ENCODE results near the gene NCAPD3.
A peak's percentile ranks its signal among the peaks of the same experiment; 100 is the strongest.

Gene NCAPD3

GRCh38 chr11:134223121-134223520 lies 646 bp downstream of the NCAPD3 start:
- Histone ChIP-seq H3K79me2 (peaks cover 30% of the 10 kb centered on the region), H3K36me3 (ENCODE audit: control insufficient read depth, insufficient read depth, low read length) (no peaks in the 10 kb centered on the region), H3K4me2 (ENCODE audit: low read length) (peak overlapping the region; percentile 98), H3K27ac (no peak overlapping the region), H3K4me3 (ENCODE audit: low read depth, low read length) (peak overlapping the region; percentile 83), H2AFZ (no peak overlapping the region), H3K9ac (no peak overlapping the region), H3K9me3 (ENCODE audit: control insufficient read depth, low read length) (no peaks in the 10 kb centered on the region), H3K4me1 (peaks cover 3% of the 10 kb centered on the region), H3K27me3 (ENCODE audit: control insufficient read depth, insufficient read depth, low read length) (no peaks in the 10 kb centered on the region)
- TF ChIP-seq, protein P1, sequence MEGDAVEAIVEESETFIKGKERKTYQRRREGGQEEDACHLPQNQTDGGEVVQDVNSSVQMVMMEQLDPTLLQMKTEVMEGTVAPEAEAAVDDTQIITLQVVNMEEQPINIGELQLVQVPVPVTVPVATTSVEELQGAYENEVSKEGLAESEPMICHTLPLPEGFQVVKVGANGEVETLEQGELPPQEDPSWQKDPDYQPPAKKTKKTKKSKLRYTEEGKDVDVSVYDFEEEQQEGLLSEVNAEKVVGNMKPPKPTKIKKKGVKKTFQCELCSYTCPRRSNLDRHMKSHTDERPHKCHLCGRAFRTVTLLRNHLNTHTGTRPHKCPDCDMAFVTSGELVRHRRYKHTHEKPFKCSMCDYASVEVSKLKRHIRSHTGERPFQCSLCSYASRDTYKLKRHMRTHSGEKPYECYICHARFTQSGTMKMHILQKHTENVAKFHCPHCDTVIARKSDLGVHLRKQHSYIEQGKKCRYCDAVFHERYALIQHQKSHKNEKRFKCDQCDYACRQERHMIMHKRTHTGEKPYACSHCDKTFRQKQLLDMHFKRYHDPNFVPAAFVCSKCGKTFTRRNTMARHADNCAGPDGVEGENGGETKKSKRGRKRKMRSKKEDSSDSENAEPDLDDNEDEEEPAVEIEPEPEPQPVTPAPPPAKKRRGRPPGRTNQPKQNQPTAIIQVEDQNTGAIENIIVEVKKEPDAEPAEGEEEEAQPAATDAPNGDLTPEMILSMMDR (IDR thresholded peaks at IDR 0.05): no peak

GRCh38 chr11:134216816-134217215 lies 7.0 kb downstream of the NCAPD3 start:
- no peak overlapping the region for H3K4me3 ChIP-seq (ENCODE audit: low read depth, low read length)
- no peaks in the 10 kb centered on the region for H3K9me3 ChIP-seq (ENCODE audit: control insufficient read depth, low read length)
- H3K9ac ChIP-seq: no peak overlapping the region
- no peak overlapping the region for H3K27ac ChIP-seq
- no peaks in the 10 kb centered on the region for H3K36me3 ChIP-seq (ENCODE audit: control insufficient read depth, insufficient read depth, low read length)
- H3K4me1 ChIP-seq: no peaks in the 10 kb centered on the region
- H3K4me2 ChIP-seq (ENCODE audit: low read length): no peak overlapping the region
- no peak overlapping the region for H2AFZ ChIP-seq
- TF ChIP-seq, protein P1 (IDR thresholded peaks at IDR 0.05): no peak
- no peaks in the 10 kb centered on the region for H3K79me2 ChIP-seq
- H3K27me3 ChIP-seq (ENCODE audit: control insufficient read depth, insufficient read depth, low read length): no peaks in the 10 kb centered on the region

DNA sequence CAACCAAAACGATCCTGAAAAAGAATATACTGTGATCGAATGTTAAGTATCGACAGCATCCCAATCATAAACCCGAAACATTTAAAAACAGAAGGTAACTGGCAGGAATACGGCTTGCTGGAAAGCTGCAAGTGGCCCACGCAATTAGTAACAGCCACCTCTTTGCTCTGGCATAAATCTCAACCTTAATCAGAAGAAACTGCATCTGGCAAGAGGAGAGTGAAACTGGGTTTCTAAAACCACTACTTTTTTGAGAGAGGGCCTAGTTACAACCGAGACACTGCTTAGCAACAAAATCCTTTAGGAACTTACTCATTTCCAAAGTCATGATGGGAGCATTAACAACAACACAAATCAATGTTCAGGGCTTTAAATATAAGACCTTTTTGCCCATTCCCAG lies 7.9 kb downstream of the NCAPD3 start:
- TF ChIP-seq, protein P1 (IDR thresholded peaks at IDR 0.05): no peak
- no peak overlapping the region for H3K9ac ChIP-seq
- no peak overlapping the region for H3K27ac ChIP-seq

GRCh38 chr11:134207538-134208239 lies 16.1 kb downstream of the NCAPD3 start:
- H3K4me1 ChIP-seq: no peaks in the 10 kb centered on the region
- no peak overlapping the region for H3K27ac ChIP-seq
- H3K27me3 ChIP-seq (ENCODE audit: control insufficient read depth, insufficient read depth, low read length): no peaks in the 10 kb centered on the region
- H3K36me3 ChIP-seq (ENCODE audit: control insufficient read depth, insufficient read depth, low read length): no peaks in the 10 kb centered on the region
- TF ChIP-seq, protein P1 (IDR thresholded peaks at IDR 0.05): peak; percentile 52
- no peaks in the 10 kb centered on the region for H3K79me2 ChIP-seq
- no peak overlapping the region for H3K4me2 ChIP-seq (ENCODE audit: low read length)
- no peak overlapping the region for H3K9ac ChIP-seq
- no peak overlapping the region for H3K4me3 ChIP-seq (ENCODE audit: low read depth, low read length)
- H3K9me3 ChIP-seq (ENCODE audit: control insufficient read depth, low read length): no peaks in the 10 kb centered on the region
- H2AFZ ChIP-seq: no peak overlapping the region

More for the DNA sequence above, 7.9 kb downstream of the NCAPD3 start:
- Histone ChIP-seq H2AFZ (no peak overlapping the region), H3K4me1 (no peaks in the 10 kb centered on the region), H3K4me2 (ENCODE audit: low read length) (no peak overlapping the region), H3K36me3 (ENCODE audit: control insufficient read depth, insufficient read depth, low read length) (no peaks in the 10 kb centered on the region), H3K27me3 (ENCODE audit: control insufficient read depth, insufficient read depth, low read length) (no peaks in the 10 kb centered on the region), H3K4me3 (ENCODE audit: low read depth, low read length) (no peak overlapping the region), H3K9me3 (ENCODE audit: control insufficient read depth, low read length) (no peaks in the 10 kb centered on the region), H3K79me2 (no peaks in the 10 kb centered on the region)

DNA sequence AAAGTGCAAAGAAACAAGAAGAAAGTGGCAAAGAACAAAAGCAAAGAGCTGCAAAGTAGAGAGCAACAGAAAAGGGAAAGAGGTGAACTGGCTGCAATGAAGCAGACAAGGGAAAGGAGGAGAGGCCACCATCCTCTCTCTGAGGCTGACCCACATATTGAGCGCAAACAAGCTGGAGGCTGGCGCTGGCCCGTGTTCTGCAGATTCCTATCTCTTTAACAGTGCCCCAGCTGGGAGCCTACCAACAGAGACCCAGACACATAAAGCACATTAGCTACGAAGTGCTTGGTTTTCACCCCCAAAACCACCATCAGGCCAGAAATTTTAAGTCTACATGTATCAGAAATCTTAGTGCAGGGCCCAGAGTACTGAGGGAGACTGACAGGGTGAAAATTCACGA lies 17.6 kb downstream of the NCAPD3 start:
- Histone ChIP-seq H3K27me3 (ENCODE audit: control insufficient read depth, insufficient read depth, low read length) (no peaks in the 10 kb centered on the region), H3K9me3 (ENCODE audit: control insufficient read depth, low read length) (no peaks in the 10 kb centered on the region), H2AFZ (no peak overlapping the region), H3K4me1 (no peaks in the 10 kb centered on the region), H3K4me3 (ENCODE audit: low read depth, low read length) (no peak overlapping the region), H3K27ac (no peak overlapping the region), H3K79me2 (no peaks in the 10 kb centered on the region), H3K9ac (no peak overlapping the region), H3K4me2 (ENCODE audit: low read length) (no peak overlapping the region), H3K36me3 (ENCODE audit: control insufficient read depth, insufficient read depth, low read length) (no peaks in the 10 kb centered on the region)
- TF ChIP-seq, protein P1 (IDR thresholded peaks at IDR 0.05): no peak
